Adrenal gland (tissue), 12 donors: ENCODE results near the gene NHSL1. TPM values are rescaled to one million over a fixed set of nuclear protein-coding genes. Genes with fewer than 3 reads are reported as not detected.

Source experiments
- DNase-seq, 7 donors: peaks; one replicate each; pipeline ENCODE4 v3.0.0-alpha.2; 2019 to 2020
- H3K27ac ChIP-seq, 5 donors: fragments of 200-600 bp; sonication (generic) in 4 of 5; 1 replicate in 3 of 5; 2 replicates in 2 of 5; pipeline versions ENCODE4 v1.5.1 to v1.8.0; 2016 to 2020; ENCODE audit warnings: mild to moderate bottlenecking in 1 of 5
- H3K27me3 ChIP-seq: fragments of 200-600 bp; 2 replicates; pipeline ENCODE4 v1.8.0; 2021
- H3K36me3 ChIP-seq, 2 donors: fragments of 200-600 bp; replicated peaks in 1 of 2; 1 replicate in 1 of 2; 2 replicates in 1 of 2; pipeline versions ENCODE4 v1.5.1 to v1.8.0; 2018 to 2022
- H3K4me1 ChIP-seq, 2 donors: fragments of 200-600 bp; replicated peaks in 1 of 2; 1 replicate in 1 of 2; 2 replicates in 1 of 2; pipeline versions ENCODE4 v1.5.1 to v1.8.0; 2018 to 2021
- H3K4me3 ChIP-seq, 4 donors: fragments of 200-600 bp; sonication (generic) in 3 of 4; one replicate each; pipeline ENCODE4 v1.5.1; 2016 to 2018
- H3K9me3 ChIP-seq, 3 donors: fragments of 200-600 bp; sonication (generic) in 1 of 3; replicated peaks in 1 of 3; 1 replicate in 2 of 3; 2 replicates in 1 of 3; pipeline versions ENCODE4 v1.5.1 to v1.8.0; 2016 to 2021
- POLR2A ChIP-seq, 2 donors: fragments of 450-650 bp; IDR thresholded peaks; one replicate each; pipeline ENCODE4 v1.6.1; 2017; ENCODE audit warnings: antibody characterized with exemption in 2 of 2, mild to moderate bottlenecking in 2 of 2, moderate library complexity in 1 of 2
- WGBS, 4 donors: extraction: QIAGEN DNeasy Blood & Tissue Kit in 2 of 4; methylation state at CpG; one replicate each; pipeline versions ENCODE4 v1.1.5 to v1.1.7; 2013 to 2017; 5-methylcytosine and 5-hydroxymethylcytosine counted together
- intact Hi-C, 2 donors: fragments of 100-400 bp; cut with DNase I; formaldehyde crosslinking; loops; one replicate each; pipeline versions ENCODE4 v1.14.1 to v1.15.0; 2022 to 2023
- polyA plus RNA-seq, 3 donors: library from polyadenylated mRNA; stranded (reverse); fragments of 200-250 nt in 2 of 3; fragments of 350-450 nt in 1 of 3; fragmentation: Illumina TruSeq in 1 of 3; extraction: RNeasy Lipid Tissue Mini Kit (QIAGEN cat#74804) in 1 of 3; gene quantifications; one replicate each; pipeline ENCODE4 v1.2.3, GENCODE V29; 2013 to 2014
- total RNA-seq, 9 donors: library from RNA; depleted of rRNA in 4 of 9; stranded (reverse); fragments of >200 nt in 4 of 9; fragments of 120-200 nt in 1 of 9; fragmentation: NEBNext Ultra II Directional in 1 of 9; extraction: Animal tissue kit (Norgen Biotek cat#: 25700) in 1 of 9; gene quantifications; one replicate each; pipeline versions ENCODE4 v1.1.0 to v1.2.4, GENCODE V29; 2013 to 2023
- TF ChIP-seq, protein P1 (sequence below), 6 experiments: fragments of 450-650 bp in 4 of 6; fragments of 200-600 bp in 2 of 6; sonication (generic) in 1 of 6; IDR thresholded peaks; 1 replicate in 5 of 6; 2 replicates in 1 of 6; pipeline versions ENCODE4 v1.5.1 to v1.8.0; 2016 to 2021; ENCODE audit warnings: antibody characterized with exemption in 6 of 6, mild to moderate bottlenecking in 2 of 6, moderate library complexity in 1 of 6
- donor health status: healthy with polysubstance abuse.
- donor health status: Bipolar disorder and iron deficiency.
- donor health status: DM: yes; HTN: yes; CAD: no.
- donor health status: DM: no; HTN: no; CAD: no.
- donor health status: DM: no; HTN: no; CAD: no.
- donor health status: DM: yes; HTN: yes; CAD: no.

The NHSL1 gene
- total and polyA plus RNA-seq, 12 donors = 1.2 to 12.7 (median 5.3) TPM

DNA sequence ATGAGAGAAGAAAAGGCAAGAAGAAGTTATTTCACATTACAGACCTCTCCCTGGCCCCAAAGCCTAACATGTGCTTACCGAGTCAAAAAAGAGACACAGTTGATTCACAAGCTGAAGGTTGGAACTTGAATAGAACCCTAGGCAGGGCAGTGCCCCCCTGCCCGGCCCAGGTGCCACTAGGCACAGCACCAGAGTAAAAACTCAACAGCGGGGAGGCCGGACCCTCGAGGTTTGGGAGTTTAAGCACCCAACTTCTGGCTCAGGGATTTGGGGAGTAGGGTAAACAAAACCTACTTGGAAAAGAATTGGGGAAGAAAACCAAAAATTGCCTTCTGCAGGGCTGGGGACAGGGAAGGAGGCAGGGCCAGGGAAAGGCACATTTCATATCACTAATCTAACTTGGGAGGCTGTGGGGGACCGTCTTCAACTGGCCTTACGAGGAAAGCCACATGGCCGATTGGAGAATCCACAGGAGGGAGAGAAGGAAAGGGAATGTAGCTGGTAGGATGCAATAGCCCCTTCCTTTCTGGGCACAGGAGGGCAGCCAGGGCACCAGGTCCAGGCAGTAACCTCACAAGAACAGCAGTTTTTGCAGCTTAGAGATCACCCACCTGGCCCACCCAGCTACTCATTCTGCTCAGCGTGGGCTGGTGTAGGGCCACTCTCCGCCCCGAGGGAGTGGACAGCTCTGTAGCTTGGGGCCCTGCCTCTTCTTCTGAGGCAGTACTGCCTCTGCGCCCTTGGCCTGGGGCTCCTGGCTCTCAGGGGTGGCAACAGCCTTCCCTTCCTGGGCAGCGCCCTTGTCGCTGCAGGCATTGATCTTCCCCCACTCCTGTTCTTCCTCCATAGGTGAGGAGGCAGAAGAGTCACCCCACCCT, 97.1 kb downstream of the NHSL1 start:
- no peak overlapping the region for H3K27ac ChIP-seq
- intact Hi-C loops = loop anchor here in 1 of 2 donors (10.0 kb wide), 1 partner anchor 287 kb away; no protein-coding TSS in a partner anchor
- H3K27me3 ChIP-seq = no peaks in the 10 kb centered on the region

DNA sequence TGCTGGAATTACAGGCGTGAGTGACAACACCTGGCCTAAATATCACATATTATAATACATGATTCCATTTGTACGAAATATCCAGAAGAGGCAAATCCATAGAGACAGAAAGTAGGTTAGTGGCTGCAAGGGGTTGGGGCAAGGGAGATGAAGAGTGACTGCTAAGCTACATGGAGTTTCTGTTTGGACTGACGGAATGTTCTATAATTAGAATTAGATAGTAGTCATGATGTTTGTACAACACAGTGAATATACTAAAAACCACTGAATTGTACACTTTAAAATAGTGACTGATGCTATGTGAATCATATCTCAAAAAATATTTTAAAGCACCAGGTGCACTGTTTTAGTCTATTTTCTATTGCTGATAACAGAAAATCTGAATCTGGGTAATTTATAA, 99.0 kb downstream of the NHSL1 start:
- H3K27ac ChIP-seq = no peak overlapping the region
- H3K36me3 ChIP-seq = no peaks in the 10 kb centered on the region
- intact Hi-C loops = loop anchor here in 1 of 2 donors (10.0 kb wide), 1 partner anchor 286 kb away; no protein-coding TSS in a partner anchor
- H3K27me3 ChIP-seq = no peaks in the 10 kb centered on the region
- DNase-seq = no peak
- H3K4me3 ChIP-seq = no peak overlapping the region
- H3K4me1 ChIP-seq = peaks cover 0 to 8% of the 10 kb centered on the region in 2 donors
- H3K9me3 ChIP-seq = no peaks in the 10 kb centered on the region
- TF ChIP-seq POLR2A (IDR thresholded peaks at IDR 0.05) = no peak
- TF ChIP-seq, protein P1, sequence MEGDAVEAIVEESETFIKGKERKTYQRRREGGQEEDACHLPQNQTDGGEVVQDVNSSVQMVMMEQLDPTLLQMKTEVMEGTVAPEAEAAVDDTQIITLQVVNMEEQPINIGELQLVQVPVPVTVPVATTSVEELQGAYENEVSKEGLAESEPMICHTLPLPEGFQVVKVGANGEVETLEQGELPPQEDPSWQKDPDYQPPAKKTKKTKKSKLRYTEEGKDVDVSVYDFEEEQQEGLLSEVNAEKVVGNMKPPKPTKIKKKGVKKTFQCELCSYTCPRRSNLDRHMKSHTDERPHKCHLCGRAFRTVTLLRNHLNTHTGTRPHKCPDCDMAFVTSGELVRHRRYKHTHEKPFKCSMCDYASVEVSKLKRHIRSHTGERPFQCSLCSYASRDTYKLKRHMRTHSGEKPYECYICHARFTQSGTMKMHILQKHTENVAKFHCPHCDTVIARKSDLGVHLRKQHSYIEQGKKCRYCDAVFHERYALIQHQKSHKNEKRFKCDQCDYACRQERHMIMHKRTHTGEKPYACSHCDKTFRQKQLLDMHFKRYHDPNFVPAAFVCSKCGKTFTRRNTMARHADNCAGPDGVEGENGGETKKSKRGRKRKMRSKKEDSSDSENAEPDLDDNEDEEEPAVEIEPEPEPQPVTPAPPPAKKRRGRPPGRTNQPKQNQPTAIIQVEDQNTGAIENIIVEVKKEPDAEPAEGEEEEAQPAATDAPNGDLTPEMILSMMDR (IDR thresholded peaks at IDR 0.05) = no peak
- WGBS, 4 donors = 67 to 81% (median 74%) methylated on average over 3 of the region's 3 CpGs

More for the DNA sequence above, 97.1 kb downstream of the NHSL1 start:
- Histone ChIP-seq H3K4me1 (peaks cover 0 to 10% of the 10 kb centered on the region in 2 donors), H3K9me3 (no peaks in the 10 kb centered on the region), H3K4me3 (no peak overlapping the region), H3K36me3 (peaks cover 0 to 15% of the 10 kb centered on the region in 2 donors)
- no peak for TF ChIP-seq POLR2A (IDR thresholded peaks at IDR 0.05)
- TF ChIP-seq, protein P1 (IDR thresholded peaks at IDR 0.05) = no peak
- no peak for DNase-seq
- 85 to 92% (median 91%) methylated on average over 14 of the region's 14 CpGs for WGBS, 4 donors

DNA sequence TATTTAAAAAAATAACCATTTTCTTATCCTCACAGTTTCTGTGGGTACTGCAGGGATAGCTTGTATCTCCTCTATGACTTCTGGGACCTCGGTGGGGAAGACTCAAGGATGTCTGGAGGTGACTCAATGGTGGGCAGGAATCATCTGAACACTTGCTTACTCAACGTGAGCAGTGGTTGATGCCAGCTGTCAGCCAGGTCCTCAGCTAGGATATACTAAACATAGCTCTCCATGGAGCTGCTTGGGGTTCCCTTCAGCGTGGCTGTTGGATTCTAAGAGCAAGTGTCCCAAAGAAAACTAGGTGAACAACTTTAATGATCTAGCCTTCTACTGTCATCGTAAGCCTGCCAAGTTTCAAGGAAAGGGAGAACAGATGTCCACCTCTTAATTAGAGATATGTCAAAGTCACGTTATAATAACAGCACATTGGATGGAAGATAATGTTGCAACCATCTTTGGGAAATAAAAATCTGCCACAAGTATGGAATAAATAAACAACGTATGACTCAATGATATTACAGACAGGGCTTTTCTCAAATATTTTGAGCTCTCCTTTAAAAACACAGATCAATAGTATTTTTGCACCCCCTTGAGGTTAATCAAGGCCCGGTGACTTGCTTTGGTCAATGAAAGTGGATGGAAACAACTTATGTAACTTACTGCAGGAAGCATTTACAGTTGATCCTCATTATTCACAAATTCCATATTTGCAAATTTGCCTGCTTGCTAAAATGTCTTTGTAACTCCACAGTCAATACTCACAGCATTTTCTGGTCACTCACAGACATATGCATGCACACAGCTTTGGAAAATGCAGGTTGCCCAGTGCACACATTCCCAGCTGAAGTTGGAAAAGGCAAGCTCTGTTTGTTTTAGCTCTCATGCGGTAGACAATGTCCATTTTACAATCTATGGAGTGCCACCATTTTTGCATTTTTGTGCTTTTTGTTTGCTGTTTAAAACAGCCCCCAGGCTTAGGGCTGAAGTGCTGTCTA, 101.9 kb downstream of the NHSL1 start:
- H3K27ac ChIP-seq = no peak overlapping the region
- H3K36me3 ChIP-seq = no peaks in the 10 kb centered on the region
- H3K27me3 ChIP-seq = no peaks in the 10 kb centered on the region
- no peaks in the 10 kb centered on the region for H3K4me1 ChIP-seq
- DNase-seq = no peak
- intact Hi-C loops = no loop called here
- whole genome bisulfite sequencing, 4 donors = 82 to 86% (median 84%) methylated on average over 8 of the region's 8 CpGs
- no peaks in the 10 kb centered on the region for H3K9me3 ChIP-seq
- TF ChIP-seq POLR2A (IDR thresholded peaks at IDR 0.05) = no peak
- TF ChIP-seq, protein P1 (IDR thresholded peaks at IDR 0.05) = no peak
- H3K4me3 ChIP-seq = no peak overlapping the region

DNA sequence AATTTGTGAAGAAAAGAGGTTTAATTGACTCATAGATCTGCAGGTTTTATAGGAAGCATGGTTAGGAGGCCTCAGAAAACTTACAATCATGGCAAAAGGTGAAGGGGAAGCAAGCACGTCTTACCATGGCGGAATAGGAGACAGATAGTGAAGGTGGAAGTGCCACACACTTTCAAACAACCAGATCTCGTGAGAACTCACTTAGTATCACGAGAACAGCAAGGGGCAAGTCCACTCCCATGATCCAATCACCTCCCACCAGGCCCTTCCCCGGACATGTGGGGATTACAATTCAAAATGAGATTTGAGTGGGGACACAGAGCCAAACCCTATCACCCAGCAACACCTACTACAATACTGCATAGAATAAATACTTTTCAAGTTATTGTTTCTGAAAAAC, 102.6 kb downstream of the NHSL1 start:
- Histone ChIP-seq H3K27ac (no peak overlapping the region), H3K27me3 (no peaks in the 10 kb centered on the region), H3K4me3 (no peak overlapping the region), H3K36me3 (no peaks in the 10 kb centered on the region), H3K4me1 (no peaks in the 10 kb centered on the region), H3K9me3 (no peaks in the 10 kb centered on the region)
- intact Hi-C loops = no loop called here
- DNase-seq = no peak
- 71 to 94% (median 88%) methylated on average over 5 of the region's 5 CpGs for WGBS, 4 donors
- TF ChIP-seq, protein P1 (IDR thresholded peaks at IDR 0.05) = no peak
- no peak for TF ChIP-seq POLR2A (IDR thresholded peaks at IDR 0.05)
